GM12878 (cell line): ENCODE data around the gene TRIM7. TPM values are rescaled to one million over a fixed set of nuclear protein-coding genes. Genes with fewer than 3 reads are reported as not detected.

Source experiments
- ASH2L ChIP-seq: fragments of 300-600, 200-600 bp; sonication (generic); IDR thresholded peaks from 2 replicates; pipeline ENCODE4 v1.6.1; 2017; ENCODE audit warnings: low read depth, mild to moderate bottlenecking, borderline replicate concordance
- ATF7 ChIP-seq: fragments of 450-650 bp; IDR thresholded peaks from 2 replicates; pipeline ENCODE4 v1.6.1; 2016; ENCODE audit warnings: low read depth, mild to moderate bottlenecking
- CBFB ChIP-seq: IDR thresholded peaks from 2 replicates; pipeline ENCODE4 v1.6.1; 2016; ENCODE audit warnings: antibody characterized with exemption, low read depth
- DPF2 ChIP-seq: fragments of 450-650 bp; IDR thresholded peaks from 2 replicates; pipeline ENCODE4 v1.6.1; 2017; ENCODE audit warnings: mild to moderate bottlenecking
- GATAD2B ChIP-seq: fragments of 450-650 bp; conservative IDR thresholded peaks from 2 replicates; pipeline ENCODE4 v1.6.1; 2017; ENCODE audit warnings: low read depth, mild to moderate bottlenecking, moderate library complexity
- HDGF ChIP-seq: fragments of 450-650 bp; IDR thresholded peaks from 2 replicates; pipeline ENCODE4 v1.6.1; 2016; ENCODE audit warnings: antibody characterized with exemption
- IRF5 ChIP-seq: fragments of 450-650 bp; IDR thresholded peaks from 2 replicates; pipeline ENCODE4 v1.6.1; 2017; ENCODE audit warnings: borderline replicate concordance
- LARP7 ChIP-seq: fragments of 450-650 bp; IDR thresholded peaks from 2 replicates; pipeline ENCODE4 v1.6.1; 2017; ENCODE audit warnings: mild to moderate bottlenecking
- MEF2A ChIP-seq: IDR thresholded peaks from 2 replicates; pipeline ENCODE4 v1.6.1; 2011; ENCODE audit warnings: low read depth, mild to moderate bottlenecking, low read length, moderate library complexity; ENCODE audit not compliant: insufficient read depth
- NBN ChIP-seq: fragments of 450-650 bp; IDR thresholded peaks from 2 replicates; pipeline ENCODE4 v1.6.1; 2016
- NR2F1 ChIP-seq: fragments of 450-650 bp; conservative IDR thresholded peaks from 2 replicates; pipeline ENCODE4 v1.6.1; 2017; ENCODE audit warnings: mild to moderate bottlenecking
- POLR2AphosphoS5 ChIP-seq: IDR thresholded peaks from 2 replicates; pipeline ENCODE4 v1.6.1; 2011; ENCODE audit warnings: mild to moderate bottlenecking, low read length, inconsistent platforms
- RELA ChIP-seq: fragments of 450-650 bp; IDR thresholded peaks from 2 replicates; pipeline ENCODE4 v1.8.0; 2014; ENCODE audit warnings: borderline replicate concordance; ENCODE audit not compliant: partially characterized antibody
- REST ChIP-seq: IDR thresholded peaks from 2 replicates; pipeline ENCODE4 v1.6.1; 2012; ENCODE audit warnings: mild to moderate bottlenecking, low read depth, low read length
- SKIL ChIP-seq: fragments of 450-650 bp; IDR thresholded peaks from 2 replicates; pipeline ENCODE4 v1.6.1; 2017; ENCODE audit warnings: mild to moderate bottlenecking, low read depth, inconsistent platforms; ENCODE audit not compliant: poor library complexity, severe bottlenecking
- TARDBP ChIP-seq: IDR thresholded peaks from 2 replicates; pipeline ENCODE4 v1.6.1; 2016; ENCODE audit warnings: borderline replicate concordance
- WRNIP1 ChIP-seq: IDR thresholded peaks from 2 replicates; pipeline ENCODE4 v1.6.1; 2011; ENCODE audit warnings: low read depth, low read length, improper control_type of control experiment, borderline replicate concordance
- ZNF207 ChIP-seq: fragments of 450-650 bp; IDR thresholded peaks from 2 replicates; pipeline ENCODE4 v1.6.1; 2014; ENCODE audit warnings: antibody characterized with exemption, mild to moderate bottlenecking, borderline replicate concordance
- ZNF687 ChIP-seq: fragments of 450-650 bp; IDR thresholded peaks from 2 replicates; pipeline ENCODE4 v1.6.1; 2017; ENCODE audit warnings: mild to moderate bottlenecking, moderate library complexity
- polyA plus RNA-seq, 11 experiments: library from polyadenylated mRNA; depleted of rRNA in 4 of 11; unstranded in 6 of 11; stranded (reverse) in 5 of 11; fragments of >200 nt; fragmentation: Nextera tagmentation in 4 of 11; fragmentation: Illumina TruSeq in 1 of 11; extraction: Ambion mirVana in 4 of 11; extraction: Trizol in 1 of 11; gene quantifications; 1 replicate in 1 of 11; 2 replicates in 10 of 11; pipeline versions ENCODE4 v1.2.1 to v1.2.3, GENCODE V29; 2011 to 2016; ENCODE audit warnings: inconsistent platforms in 2 of 11, missing spikeins in 2 of 11, low read depth in 1 of 11
- total RNA-seq, 4 experiments: library from RNA; depleted of rRNA in 3 of 4; stranded (reverse); fragments of >200 nt in 3 of 4; fragmentation: Illumina TruSeq in 1 of 4; extraction: Trizol in 1 of 4; gene quantifications; 2 replicates each; pipeline versions ENCODE4 v1.2.1 to v1.2.3, GENCODE V29; 2013 to 2021

TRIM7 gene
- total and polyA plus RNA-seq, 10 of the 15 experiments (the other 5 are each of a cell fraction or from before 2014, with no cell fraction given) = 0.02 to 1.6 (median 0.41) TPM

- TF ChIP-seq LARP7 = peak; percentile 84
- TF ChIP-seq SKIL = peak; percentile 95
- TF ChIP-seq NBN = peak; percentile 38
- TF ChIP-seq TARDBP = peak; percentile 98
- peak; percentile 54; the same call in 1 of the 2 replicates for TF ChIP-seq POLR2AphosphoS5
- TF ChIP-seq MEF2A = peak; percentile 34; the same call in 1 of the 2 replicates
- TF ChIP-seq HDGF = 0 out of 2 replicates have a peak, but pooled peaks have one; percentile 56
- TF ChIP-seq ASH2L = no peak
- peak; percentile 55; the same call in 1 of the 2 replicates for TF ChIP-seq GATAD2B
- TF ChIP-seq ATF7 = peak; percentile 22; the same call in 1 of the 2 replicates
- no peak for TF ChIP-seq IRF5
- TF ChIP-seq REST = peak; percentile 18; the same call in 1 of the 2 replicates
- peak; percentile 95; the same call in 1 of the 2 replicates for TF ChIP-seq ZNF207
- TF ChIP-seq NR2F1 = peak; percentile 82
- TF ChIP-seq WRNIP1 = no peak
- peak; percentile 91 for TF ChIP-seq ZNF687
- TF ChIP-seq CBFB = peak; percentile 78; the same call in 1 of the 2 replicates
- peak; percentile 17; the same call in 1 of the 2 replicates for TF ChIP-seq DPF2
- peak; percentile 82 for TF ChIP-seq RELA
Observed at GRCh38 chr5:181191526-181192336, 13.3 kb downstream of the TRIM7 start (continued).
